Measurements from ENCODE around the gene CAPN2.

Gene CAPN2

GRCh38 chr1:223680188-223680587 is 32.2 kb upstream of the CAPN2 start:
- H3K27me3 ChIP-seq (ENCODE audit: insufficient read depth, poor library complexity, severe bottlenecking) = peaks cover 11% of the 10 kb centered on the region
- TF ChIP-seq REST (IDR thresholded peaks at IDR 0.05; ENCODE audit: insufficient replicate concordance, low read depth) (no peak), POLR2AphosphoS5 (IDR thresholded peaks at IDR 0.05; ENCODE audit: low read depth) (no peak), GABPA (IDR thresholded peaks at IDR 0.05; ENCODE audit: low read depth) (no peak), CTCF (IDR thresholded peaks at IDR 0.05; ENCODE audit: insufficient read depth, low read length) (no peak), SPI1 (IDR thresholded peaks at IDR 0.05; ENCODE audit: borderline replicate concordance, low read depth) (no peak)
- DNase-seq (ENCODE audit: low read depth in 1 of 2, low spot score in 1 of 2) = no peak
- H3K27ac ChIP-seq (replicated peaks) = no peak overlapping the region
- no peak overlapping the region for H3K4me3 ChIP-seq (replicated peaks; ENCODE audit: insufficient read depth, low read length)

- H3K27me3 ChIP-seq (ENCODE audit: insufficient read depth, poor library complexity, severe bottlenecking) = peaks cover 11% of the 10 kb centered on the region
- H3K27ac ChIP-seq (replicated peaks) = no peak overlapping the region
- TF ChIP-seq GABPA (IDR thresholded peaks at IDR 0.05; ENCODE audit: low read depth) = no peak
- no peak for TF ChIP-seq CTCF (IDR thresholded peaks at IDR 0.05; ENCODE audit: insufficient read depth, low read length)
- TF ChIP-seq POLR2AphosphoS5 (IDR thresholded peaks at IDR 0.05; ENCODE audit: low read depth) = no peak
- no peak for TF ChIP-seq SPI1 (IDR thresholded peaks at IDR 0.05; ENCODE audit: borderline replicate concordance, low read depth)
- H3K4me3 ChIP-seq (replicated peaks; ENCODE audit: insufficient read depth, low read length) = no peak overlapping the region
- no peak for DNase-seq (ENCODE audit: low read depth in 1 of 2, low spot score in 1 of 2)
These were observed 29.8 kb upstream of the CAPN2 start for GRCh38 chr1:223682502-223682901.

DNA sequence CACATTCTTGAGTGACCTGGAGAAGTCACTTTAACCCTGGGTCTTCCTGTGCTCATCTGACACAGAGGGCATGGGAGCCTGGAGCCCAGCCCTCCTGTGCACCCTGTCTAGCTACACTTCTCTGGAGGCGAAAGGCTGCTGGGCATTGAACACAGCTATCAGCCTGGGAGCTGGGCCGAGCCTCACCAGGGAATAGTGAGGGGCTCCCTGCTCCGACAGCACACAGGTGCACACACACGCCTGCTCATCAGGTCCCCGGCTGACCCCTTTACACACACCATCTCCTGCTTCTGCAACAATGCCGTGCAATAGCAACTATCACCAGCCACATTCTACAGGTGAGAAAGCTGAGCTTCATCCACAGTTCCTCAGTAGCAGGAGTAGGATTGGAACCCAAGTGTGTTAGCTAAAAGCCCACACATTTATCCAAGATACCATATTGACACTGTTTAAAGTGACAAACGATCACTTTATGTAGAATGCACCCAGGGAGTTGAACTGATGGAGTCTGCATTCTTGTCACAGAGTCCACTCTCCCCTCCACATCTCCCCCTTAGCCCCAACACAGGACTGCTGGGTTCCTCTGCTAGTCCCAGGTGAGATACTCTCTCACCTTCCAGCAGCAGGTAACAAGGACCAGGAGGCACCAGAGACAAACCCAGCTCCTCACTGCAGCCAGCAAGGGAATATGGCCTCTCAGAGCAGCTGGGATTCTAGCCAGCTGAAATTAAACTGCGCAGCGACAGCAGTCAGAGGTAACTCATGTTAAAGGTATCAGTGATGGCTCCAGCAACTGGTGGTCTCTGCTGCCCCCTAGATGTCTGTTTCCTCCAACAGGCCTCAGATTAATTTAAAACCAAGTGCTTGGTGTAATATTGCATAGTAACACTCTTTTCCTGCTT is 28.5 kb upstream of the CAPN2 start:
- Histone ChIP-seq H3K4me3 (replicated peaks; ENCODE audit: insufficient read depth, low read length) (no peak overlapping the region), H3K27ac (replicated peaks) (no peak overlapping the region), H3K27me3 (ENCODE audit: insufficient read depth, poor library complexity, severe bottlenecking) (peaks cover 13% of the 10 kb centered on the region)
- TF ChIP-seq REST (IDR thresholded peaks at IDR 0.05; ENCODE audit: insufficient replicate concordance, low read depth) = no peak
- TF ChIP-seq GABPA (IDR thresholded peaks at IDR 0.05; ENCODE audit: low read depth) = no peak
- TF ChIP-seq SPI1 (IDR thresholded peaks at IDR 0.05; ENCODE audit: borderline replicate concordance, low read depth) = no peak
- no peak for TF ChIP-seq POLR2AphosphoS5 (IDR thresholded peaks at IDR 0.05; ENCODE audit: low read depth)
- peak; percentile 29 for TF ChIP-seq CTCF (IDR thresholded peaks at IDR 0.05; ENCODE audit: insufficient read depth, low read length)
- peak in 1 of 2 experiments; percentile 45 for DNase-seq (ENCODE audit: low read depth in 1 of 2, low spot score in 1 of 2)
